ENCODE data around the gene ADSS2.
"Not testable (repeated sequence)": the region's sequence is repeated elsewhere in the genome, so short reads cannot be mapped to it uniquely, and the experiment has no call there.

The ADSS2 gene

GRCh38 chr1:244369256-244370057 is 82.3 kb downstream of the ADSS2 start:
- no peak for DNase-seq (ENCODE audit: low read depth in 2 of 2)
- TF ChIP-seq CTCF (IDR thresholded peaks at IDR 0.05; ENCODE audit: low read depth, low read length): no peak
- H3K4me3 ChIP-seq (replicated peaks in 1 of 2; ENCODE audit: low read depth in 2 of 2, low read length in 2 of 2): no peak overlapping the region

GRCh38 chr1:244368279-244368678 is 83.4 kb downstream of the ADSS2 start:
- TF ChIP-seq CTCF (IDR thresholded peaks at IDR 0.05; ENCODE audit: low read depth, low read length): no peak
- no peak for DNase-seq (ENCODE audit: low read depth in 2 of 2)
- no peak overlapping the region for H3K4me3 ChIP-seq (replicated peaks in 1 of 2; ENCODE audit: low read depth in 2 of 2, low read length in 2 of 2)

GRCh38 chr1:244367399-244368114 is 84.2 kb downstream of the ADSS2 start:
- no peak overlapping the region for H3K4me3 ChIP-seq (replicated peaks in 1 of 2; ENCODE audit: low read depth in 2 of 2, low read length in 2 of 2)
- no peak for DNase-seq (ENCODE audit: low read depth in 2 of 2)
- TF ChIP-seq CTCF (IDR thresholded peaks at IDR 0.05; ENCODE audit: low read depth, low read length): no peak

GRCh38 chr1:244365809-244366208 is 85.9 kb downstream of the ADSS2 start:
- H3K4me3 ChIP-seq (replicated peaks in 1 of 2; ENCODE audit: low read depth in 2 of 2, low read length in 2 of 2): no peak overlapping the region
- DNase-seq (ENCODE audit: low read depth in 2 of 2): no peak
- no peak for TF ChIP-seq CTCF (IDR thresholded peaks at IDR 0.05; ENCODE audit: low read depth, low read length)

GRCh38 chr1:244365262-244365661 is 86.4 kb downstream of the ADSS2 start:
- not testable (repeated sequence) for H3K4me3 ChIP-seq (replicated peaks in 1 of 2; ENCODE audit: low read depth in 2 of 2, low read length in 2 of 2); DNase-seq (ENCODE audit: low read depth in 2 of 2)

GRCh38 chr1:244362476-244362875 is 89.2 kb downstream of the ADSS2 start:
- DNase-seq (ENCODE audit: low read depth in 2 of 2): no peak
- no peak for TF ChIP-seq CTCF (IDR thresholded peaks at IDR 0.05; ENCODE audit: low read depth, low read length)
- no peak overlapping the region for H3K4me3 ChIP-seq (replicated peaks in 1 of 2; ENCODE audit: low read depth in 2 of 2, low read length in 2 of 2)

- no peak overlapping the region for H3K4me3 ChIP-seq (replicated peaks in 1 of 2; ENCODE audit: low read depth in 2 of 2, low read length in 2 of 2)
- DNase-seq (ENCODE audit: low read depth in 2 of 2): peak; percentile 72 to 74
- no peak for TF ChIP-seq CTCF (IDR thresholded peaks at IDR 0.05; ENCODE audit: low read depth, low read length)
Measured at GRCh38 chr1:244361764-244362473, 89.8 kb downstream of the ADSS2 start.
